GM20000 (cell line): ENCODE measurements around the gene CDH13.

Experiments
- DNase-seq: peaks from one replicate; pipeline ENCODE4 v3.0.0; 2012; ENCODE audit warnings: low spot score
- TF ChIP-seq, protein P1 (sequence below): IDR thresholded peaks from 2 replicates; pipeline ENCODE4 v1.5.1; 2012; ENCODE audit warnings: mild to moderate bottlenecking, control low read depth; ENCODE audit errors: extremely low read depth, missing control alignments

Gene CDH13

GRCh38 chr16:83329441-83329840 lies 702.7 kb downstream of the CDH13 start:
- TF ChIP-seq, protein P1, sequence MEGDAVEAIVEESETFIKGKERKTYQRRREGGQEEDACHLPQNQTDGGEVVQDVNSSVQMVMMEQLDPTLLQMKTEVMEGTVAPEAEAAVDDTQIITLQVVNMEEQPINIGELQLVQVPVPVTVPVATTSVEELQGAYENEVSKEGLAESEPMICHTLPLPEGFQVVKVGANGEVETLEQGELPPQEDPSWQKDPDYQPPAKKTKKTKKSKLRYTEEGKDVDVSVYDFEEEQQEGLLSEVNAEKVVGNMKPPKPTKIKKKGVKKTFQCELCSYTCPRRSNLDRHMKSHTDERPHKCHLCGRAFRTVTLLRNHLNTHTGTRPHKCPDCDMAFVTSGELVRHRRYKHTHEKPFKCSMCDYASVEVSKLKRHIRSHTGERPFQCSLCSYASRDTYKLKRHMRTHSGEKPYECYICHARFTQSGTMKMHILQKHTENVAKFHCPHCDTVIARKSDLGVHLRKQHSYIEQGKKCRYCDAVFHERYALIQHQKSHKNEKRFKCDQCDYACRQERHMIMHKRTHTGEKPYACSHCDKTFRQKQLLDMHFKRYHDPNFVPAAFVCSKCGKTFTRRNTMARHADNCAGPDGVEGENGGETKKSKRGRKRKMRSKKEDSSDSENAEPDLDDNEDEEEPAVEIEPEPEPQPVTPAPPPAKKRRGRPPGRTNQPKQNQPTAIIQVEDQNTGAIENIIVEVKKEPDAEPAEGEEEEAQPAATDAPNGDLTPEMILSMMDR = no peak
- no peak for DNase-seq

DNA sequence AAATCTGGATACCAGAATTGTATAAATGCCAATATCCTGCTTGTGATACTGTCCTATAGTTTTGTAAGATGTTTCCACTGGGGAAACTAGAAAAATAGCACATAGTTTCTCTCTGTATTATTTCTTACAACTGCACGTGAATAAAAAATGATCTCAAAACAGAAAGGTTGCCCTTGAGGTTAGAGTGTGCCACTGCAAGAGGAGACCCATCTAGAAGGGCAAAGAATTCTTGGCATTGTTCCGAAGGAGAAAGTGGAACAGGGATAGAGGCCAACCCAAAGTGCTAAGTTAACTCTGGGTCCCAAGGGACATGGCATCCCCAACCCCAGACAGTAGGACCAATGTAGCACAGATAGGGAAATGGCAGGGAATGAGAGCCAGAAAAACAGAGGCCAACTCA lies 703.5 kb downstream of the CDH13 start:
- DNase-seq = no peak
- TF ChIP-seq, protein P1 = no peak

GRCh38 chr16:83335076-83335475 lies 708.3 kb downstream of the CDH13 start:
- TF ChIP-seq, protein P1 = no peak
- DNase-seq = no peak

- TF ChIP-seq, protein P1 = no peak
- no peak for DNase-seq
Measured at GRCh38 chr16:83336603-83337002, 709.8 kb downstream of the CDH13 start.

DNA sequence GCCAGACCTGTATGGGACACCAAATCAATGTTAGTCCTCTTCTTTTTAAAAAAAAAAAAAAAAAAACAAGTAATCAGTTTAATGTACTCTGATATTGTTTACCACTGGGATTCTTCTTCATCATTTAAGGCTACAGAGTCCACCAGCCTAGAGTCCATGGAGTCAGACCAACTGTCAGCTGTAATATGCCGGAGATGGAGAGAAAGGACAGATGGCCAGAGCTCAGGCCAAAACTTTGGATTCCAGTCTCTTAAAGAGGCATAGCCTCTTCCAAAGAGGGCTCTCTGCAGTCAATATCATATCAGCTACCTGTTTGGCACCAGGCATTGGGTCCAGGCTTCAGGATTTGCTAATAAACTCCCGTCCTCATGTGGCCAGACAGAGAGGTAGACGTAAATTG lies 711.4 kb downstream of the CDH13 start:
- no peak for DNase-seq
- TF ChIP-seq, protein P1 = no peak

- DNase-seq = no peak
- TF ChIP-seq, protein P1 = no peak
Measured at GRCh38 chr16:83338941-83339340, 712.2 kb downstream of the CDH13 start.

- TF ChIP-seq, protein P1 = no peak
- DNase-seq = no peak
Measured at GRCh38 chr16:83343935-83344366, 717.2 kb downstream of the CDH13 start.
